DND-41 (cell line): ENCODE data around the gene ATP5MG.

Experiments
- CTCF ChIP-seq: IDR thresholded peaks from 2 replicates; pipeline ENCODE4 v1.5.1; 2012; ENCODE audit warnings: borderline replicate concordance, low read length, moderate library complexity, mild to moderate bottlenecking; ENCODE audit not compliant: poor library complexity, severe bottlenecking; ENCODE audit errors: extremely low read depth
- EZH2 ChIP-seq: IDR thresholded peaks from 3 replicates; pipeline ENCODE4 v1.6.1; 2012; ENCODE audit warnings: borderline replicate concordance, low read depth, mild to moderate bottlenecking, moderate library complexity, low read length, inconsistent platforms; ENCODE audit not compliant: severe bottlenecking

- TF ChIP-seq EZH2 = no peak
- no peak for TF ChIP-seq CTCF
These were observed 36.3 kb upstream of the ATP5MG start for GRCh38 chr11:118364956-118365615.
